SK-N-SH (cell line): ENCODE results near the gene SMS. TPM values are rescaled to one million over a fixed set of nuclear protein-coding genes. Genes with fewer than 3 reads are reported as not detected.
A peak's percentile ranks its signal among the peaks of the same experiment; 100 is the strongest.

ENCODE experiments used
- CTCF ChIA-PET: fragments of 300-600, 350-600 bp; formaldehyde crosslinking; extraction: SDS; loops from one replicate; lab custom pipeline; 2021; lab: Yijun Ruan, JAX
- POLR2A ChIA-PET: fragments of 350-600 bp; sonication (Branson Sonifier 250); formaldehyde crosslinking; extraction: SDS; loops from one replicate; lab custom pipeline; 2020; ENCODE audit warnings: antibody characterized with exemption, inconsistent platforms; lab: Yijun Ruan, JAX
- DNase-seq: peaks from one replicate; pipeline ENCODE4 v3.0.0; 2012
- H2AFZ ChIP-seq: fragments of 200-600 bp; sonication (generic); 2 replicates; pipeline ENCODE4 v1.8.1; 2016; ENCODE audit warnings: antibody characterized with exemption, mild to moderate bottlenecking, low read depth
- H3F3A ChIP-seq: fragments of 200-600 bp; sonication (generic); replicated peaks from 2 replicates; pipeline ENCODE3; 2016; ENCODE audit warnings: antibody characterized with exemption, mild to moderate bottlenecking; ENCODE audit not compliant: insufficient read depth
- H3K27ac ChIP-seq, 2 experiments: fragments of 200-500 bp in 1 of 2; fragments of 200-600 bp in 1 of 2; sonication (Bioruptor generic) in 1 of 2; sonication (generic), shearing (Covaris generic) in 1 of 2; 2 replicates each; pipeline versions ENCODE4 v1.5.1 to v1.6.1; 2014 to 2016; ENCODE audit warnings: low read depth in 2 of 2, inconsistent platforms in 1 of 2, low read length in 1 of 2, mild to moderate bottlenecking in 1 of 2, mixed read lengths in 1 of 2
- H3K27me3 ChIP-seq: fragments of 200-600 bp; sonication (generic), shearing (Covaris generic); 2 replicates; pipeline ENCODE4 v1.6.1; 2016; ENCODE audit warnings: mixed run types; ENCODE audit not compliant: insufficient read depth
- H3K36me3 ChIP-seq, 2 experiments: fragments of 200-500 bp in 1 of 2; fragments of 200-600 bp in 1 of 2; sonication (Bioruptor generic) in 1 of 2; sonication (generic) in 1 of 2; replicated peaks in 1 of 2; 2 replicates each; pipeline versions ENCODE3 to v1.5.1; 2014 to 2016; ENCODE audit warnings: low read length in 1 of 2, mild to moderate bottlenecking in 1 of 2; ENCODE audit not compliant: insufficient read depth in 2 of 2, control insufficient read depth in 1 of 2
- H3K4me1 ChIP-seq, 2 experiments: fragments of 200-500 bp in 1 of 2; fragments of 200-600 bp in 1 of 2; sonication (Bioruptor generic) in 1 of 2; sonication (generic), shearing (Covaris generic) in 1 of 2; 2 replicates each; pipeline versions ENCODE4 v1.5.1 to v1.6.1; 2014 to 2016; ENCODE audit warnings: low read depth in 1 of 2, low read length in 1 of 2, mixed run types in 1 of 2; ENCODE audit not compliant: insufficient read depth in 2 of 2, control insufficient read depth in 1 of 2
- H3K4me2 ChIP-seq: fragments of 200-600 bp; sonication (generic), shearing (Covaris generic); 2 replicates; pipeline ENCODE4 v1.6.1; 2017; ENCODE audit warnings: mixed run types
- H3K4me3 ChIP-seq, 2 experiments: fragments of 200-500 bp in 1 of 2; fragments of 200-600 bp in 1 of 2; sonication (Bioruptor generic) in 1 of 2; sonication (generic), shearing (Covaris generic) in 1 of 2; 2 replicates each; pipeline versions ENCODE4 v1.5.1 to v1.8.1; 2014 to 2016; ENCODE audit warnings: low read depth in 2 of 2, inconsistent platforms in 1 of 2, low read length in 1 of 2, mild to moderate bottlenecking in 1 of 2, mixed read lengths in 1 of 2, moderate library complexity in 1 of 2
- H3K79me2 ChIP-seq: fragments of 200-600 bp; sonication (generic); 2 replicates; pipeline ENCODE4 v1.8.1; 2017; ENCODE audit warnings: mild to moderate bottlenecking; ENCODE audit not compliant: insufficient read depth
- H3K9ac ChIP-seq: fragments of 200-600 bp; sonication (generic); 2 replicates; pipeline ENCODE4 v1.6.1; 2017; ENCODE audit warnings: mixed run types
- H3K9me2 ChIP-seq: fragments of 200-600 bp; sonication (generic); 2 replicates; pipeline ENCODE4 v1.6.1; 2017; ENCODE audit warnings: mixed run types
- H3K9me3 ChIP-seq: fragments of 200-600 bp; sonication (generic); 2 replicates; pipeline ENCODE4 v1.6.1; 2017; ENCODE audit warnings: mixed run types, mild to moderate bottlenecking, moderate library complexity
- H4K20me1 ChIP-seq: fragments of 200-600 bp; sonication (generic); 2 replicates; pipeline ENCODE4 v1.6.1; 2017; ENCODE audit warnings: mild to moderate bottlenecking, mixed run types; ENCODE audit not compliant: insufficient read depth
- CHD2 ChIP-seq: fragments of 150-350 bp; IDR thresholded peaks from 2 replicates; pipeline ENCODE4 v1.6.1; 2018; ENCODE audit warnings: low read length; ENCODE audit not compliant: partially characterized antibody
- FOXJ3 ChIP-seq: sonication (generic); formaldehyde crosslinking; IDR thresholded peaks from 2 replicates; pipeline ENCODE4 v1.5.1; 2020; ENCODE audit warnings: mild to moderate bottlenecking, missing genetic modification reagents
- FOXM1 ChIP-seq: IDR thresholded peaks from 2 replicates; pipeline ENCODE4 v1.4.0; 2012; ENCODE audit warnings: low read depth, mild to moderate bottlenecking
- GABPA ChIP-seq: IDR thresholded peaks from 2 replicates; pipeline ENCODE4 v1.4.0; 2012; ENCODE audit warnings: low read depth, mild to moderate bottlenecking
- GATA2 ChIP-seq: sonication (generic); formaldehyde crosslinking; IDR thresholded peaks from 2 replicates; pipeline ENCODE4 v1.5.0; 2020; ENCODE audit warnings: mild to moderate bottlenecking, missing genetic modification reagents
- NFIC ChIP-seq: IDR thresholded peaks from 2 replicates; pipeline ENCODE4 v1.4.0; 2012; ENCODE audit warnings: borderline replicate concordance
- POLR2AphosphoS5 ChIP-seq: IDR thresholded peaks from 2 replicates; pipeline ENCODE4 v1.6.1; 2012; ENCODE audit warnings: low read depth, low read length
- RAD21 ChIP-seq: IDR thresholded peaks from 2 replicates; pipeline ENCODE4 v1.6.1; 2012; ENCODE audit warnings: mild to moderate bottlenecking, low read length
- RCOR1 ChIP-seq: fragments of 150-350 bp; IDR thresholded peaks from 2 replicates; pipeline ENCODE4 v1.6.1; 2017; ENCODE audit warnings: antibody characterized with exemption, low read length
- RFX5 ChIP-seq: IDR thresholded peaks from 2 replicates; pipeline ENCODE4 v1.6.1; 2012; ENCODE audit warnings: mild to moderate bottlenecking, improper control_type of control experiment, low read length
- SIN3A ChIP-seq: IDR thresholded peaks from 2 replicates; pipeline ENCODE4 v1.6.1; 2012; ENCODE audit warnings: low read depth, mild to moderate bottlenecking, low read length, moderate library complexity, borderline replicate concordance
- TCF12 ChIP-seq: IDR thresholded peaks from 2 replicates; pipeline ENCODE4 v1.4.0; 2012
- YY1 ChIP-seq: IDR thresholded peaks from 2 replicates; pipeline ENCODE4 v1.4.0; 2012; ENCODE audit warnings: low read depth, mild to moderate bottlenecking
- WGBS: methylation state at CpG from one replicate; pipeline ENCODE4 v1.1.6; 2017; ENCODE audit warnings: low lambda C conversion rate; 5-methylcytosine and 5-hydroxymethylcytosine counted together
- polyA plus RNA-seq, 3 experiments: library from polyadenylated mRNA; depleted of rRNA; stranded (reverse); fragments of >200 nt; gene quantifications; 2 replicates each; pipeline ENCODE4 v1.2.3, GENCODE V29; 2012
- TF ChIP-seq, protein P1 (sequence below): fragments of 200-600 bp; sonication (generic); IDR thresholded peaks from 2 replicates; pipeline ENCODE4 v1.6.1; 2017; ENCODE audit warnings: antibody characterized with exemption, mild to moderate bottlenecking, moderate library complexity
- TF ChIP-seq, protein P2 (sequence below): fragments of 150-350 bp; IDR thresholded peaks from 2 replicates; pipeline ENCODE4 v1.6.1; 2017; ENCODE audit warnings: antibody characterized with exemption, low read length, low read depth, borderline replicate concordance

SMS gene
- polyA plus RNA-seq, 1 of the 3 experiments (the other 2 are of a cell fraction), result 116 TPM

DNA sequence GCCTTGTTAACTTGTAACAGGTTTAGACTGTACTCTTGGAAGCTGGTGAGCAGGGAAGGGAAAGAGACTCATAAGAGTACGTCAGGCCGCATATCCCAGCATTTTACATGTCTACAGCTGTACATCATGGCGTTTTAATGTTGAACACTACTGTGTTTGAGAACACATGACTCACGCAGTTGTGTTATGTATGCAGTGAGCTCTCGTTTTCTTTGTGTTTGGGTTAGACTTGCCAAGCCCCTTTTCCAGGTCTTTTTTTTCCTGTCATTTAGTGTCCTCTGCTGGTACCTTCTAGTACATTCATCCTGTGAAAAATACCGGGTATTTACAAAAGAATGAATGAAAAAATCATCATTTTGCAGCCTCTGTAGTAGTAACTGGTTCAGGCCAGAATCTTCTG, 35.3 kb downstream of the SMS start (continued):
- TF ChIP-seq, protein P1, sequence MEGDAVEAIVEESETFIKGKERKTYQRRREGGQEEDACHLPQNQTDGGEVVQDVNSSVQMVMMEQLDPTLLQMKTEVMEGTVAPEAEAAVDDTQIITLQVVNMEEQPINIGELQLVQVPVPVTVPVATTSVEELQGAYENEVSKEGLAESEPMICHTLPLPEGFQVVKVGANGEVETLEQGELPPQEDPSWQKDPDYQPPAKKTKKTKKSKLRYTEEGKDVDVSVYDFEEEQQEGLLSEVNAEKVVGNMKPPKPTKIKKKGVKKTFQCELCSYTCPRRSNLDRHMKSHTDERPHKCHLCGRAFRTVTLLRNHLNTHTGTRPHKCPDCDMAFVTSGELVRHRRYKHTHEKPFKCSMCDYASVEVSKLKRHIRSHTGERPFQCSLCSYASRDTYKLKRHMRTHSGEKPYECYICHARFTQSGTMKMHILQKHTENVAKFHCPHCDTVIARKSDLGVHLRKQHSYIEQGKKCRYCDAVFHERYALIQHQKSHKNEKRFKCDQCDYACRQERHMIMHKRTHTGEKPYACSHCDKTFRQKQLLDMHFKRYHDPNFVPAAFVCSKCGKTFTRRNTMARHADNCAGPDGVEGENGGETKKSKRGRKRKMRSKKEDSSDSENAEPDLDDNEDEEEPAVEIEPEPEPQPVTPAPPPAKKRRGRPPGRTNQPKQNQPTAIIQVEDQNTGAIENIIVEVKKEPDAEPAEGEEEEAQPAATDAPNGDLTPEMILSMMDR, result peak; percentile 74
- TF ChIP-seq, all 33 proteins: peak for 3

DNA sequence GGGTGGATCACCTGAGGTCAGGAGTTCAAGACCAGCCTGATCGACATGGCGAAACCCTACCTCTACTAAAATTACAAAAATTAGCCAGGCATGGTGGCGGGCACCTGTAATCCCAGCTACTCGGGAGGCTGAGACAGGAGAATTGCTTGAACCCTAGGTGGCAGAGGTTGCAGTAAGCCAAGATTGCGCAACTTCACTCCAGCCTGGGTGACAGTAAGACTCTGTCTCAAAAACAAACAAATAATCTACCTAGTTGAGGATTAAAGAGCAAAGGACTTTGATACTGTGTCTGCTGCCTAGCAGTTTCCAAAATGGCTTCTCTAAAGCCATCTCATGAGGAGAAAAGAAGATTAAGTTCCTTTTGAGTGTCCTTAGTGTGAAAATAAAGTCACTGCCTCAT, 37.8 kb downstream of the SMS start:
- peaks cover 27% of the 10 kb centered on the region for H3F3A ChIP-seq
- no peak overlapping the region for H3K9ac ChIP-seq
- H3K27me3 ChIP-seq, result no peaks in the 10 kb centered on the region
- POLR2A ChIA-PET, result no interaction called here
- H3K9me3 ChIP-seq, result no peaks in the 10 kb centered on the region
- no peaks in the 10 kb centered on the region for H4K20me1 ChIP-seq
- no peak for DNase-seq
- no peak overlapping the region for H3K27ac ChIP-seq
- H3K4me3 ChIP-seq, result no peak overlapping the region
- H3K4me1 ChIP-seq, result no peaks in the 10 kb centered on the region; a peak in 1 of 4 replicates
- no peaks in the 10 kb centered on the region for H3K9me2 ChIP-seq
- 81% methylated on average over 5 of the region's 5 CpGs for WGBS
- no peak overlapping the region for H2AFZ ChIP-seq
- no peak for TF ChIP-seq TCF12
- TF ChIP-seq, all 33 proteins: peak for 0
- Histone ChIP-seq H3K4me2 (no peak overlapping the region), H3K79me2 (peaks cover 49% of the 10 kb centered on the region; the same call in 1 of the 2 replicates), H3K36me3 (peaks cover 39 to 45% of the 10 kb centered on the region in 2 experiments)
- CTCF ChIA-PET, result interaction anchor here (0.6 to 1.7 kb wide), 4 partner anchors 158 to 1693 kb away, joined by 3 to 4 read pairs (median 3); no protein-coding TSS in a partner anchor

DNA sequence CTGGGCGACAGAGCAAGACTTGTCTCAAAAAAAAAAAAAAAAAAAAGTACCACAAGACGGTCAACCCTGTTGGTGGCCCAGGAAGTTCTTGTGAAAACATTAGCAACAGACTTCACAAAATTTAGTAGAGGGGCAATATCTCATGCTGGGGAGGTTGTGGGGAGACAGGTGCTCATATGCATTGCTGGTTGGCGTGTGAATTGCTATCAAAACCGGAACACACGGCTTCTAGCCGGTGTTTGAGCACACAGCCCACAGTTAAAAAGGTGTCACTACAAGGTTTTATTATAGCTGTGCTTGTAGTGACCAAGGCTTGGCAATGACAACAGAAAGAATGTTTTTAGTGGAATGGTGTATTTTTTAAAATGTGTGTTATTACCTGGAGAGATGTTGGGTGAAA, 41.8 kb downstream of the SMS start:
- CTCF ChIA-PET, result no interaction called here

More for the DNA sequence above, 41.8 kb downstream of the SMS start:
- Histone ChIP-seq H3K9me2 (no peaks in the 10 kb centered on the region), H3K36me3 (peaks cover 16 to 47% of the 10 kb centered on the region in 2 experiments), H4K20me1 (peaks cover 4% of the 10 kb centered on the region; the same call in 1 of the 2 replicates), H3K4me2 (no peak overlapping the region), H3K4me3 (no peak overlapping the region), H3K27ac (no peak overlapping the region; a peak in 1 of 4 replicates), H3K27me3 (no peaks in the 10 kb centered on the region), H3F3A (peaks cover 39% of the 10 kb centered on the region), H3K4me1 (no peaks in the 10 kb centered on the region), H3K9ac (no peak overlapping the region), H3K9me3 (no peaks in the 10 kb centered on the region), H3K79me2 (peaks cover 18% of the 10 kb centered on the region; the same call in 1 of the 2 replicates), H2AFZ (no peak overlapping the region)
- no peak for DNase-seq
- POLR2A ChIA-PET, result no interaction called here
- 85% methylated on average over 6 of the region's 6 CpGs for WGBS
- TF ChIP-seq YY1 (no peak), SIN3A (no peak), GATA2 (CRISPR knock-in tag) (no peak), RCOR1 (no peak), CHD2 (no peak), GABPA (no peak), TCF12 (no peak), FOXM1 (no peak), NFIC (no peak), RAD21 (no peak), POLR2AphosphoS5 (no peak), FOXJ3 (CRISPR knock-in tag) (no peak), RFX5 (no peak)
- TF ChIP-seq, protein P2, sequence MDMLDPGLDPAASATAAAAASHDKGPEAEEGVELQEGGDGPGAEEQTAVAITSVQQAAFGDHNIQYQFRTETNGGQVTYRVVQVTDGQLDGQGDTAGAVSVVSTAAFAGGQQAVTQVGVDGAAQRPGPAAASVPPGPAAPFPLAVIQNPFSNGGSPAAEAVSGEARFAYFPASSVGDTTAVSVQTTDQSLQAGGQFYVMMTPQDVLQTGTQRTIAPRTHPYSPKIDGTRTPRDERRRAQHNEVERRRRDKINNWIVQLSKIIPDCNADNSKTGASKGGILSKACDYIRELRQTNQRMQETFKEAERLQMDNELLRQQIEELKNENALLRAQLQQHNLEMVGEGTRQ, result no peak
